Measurements from ENCODE around the gene POLD3.

The POLD3 gene

GRCh38 chr11:74673693-74674360 is 81.4 kb downstream of the POLD3 start:
- DNase-seq (ENCODE audit: low spot score) = no peak

- DNase-seq (ENCODE audit: low spot score) = no peak
Observed at GRCh38 chr11:74675761-74676160, 83.4 kb downstream of the POLD3 start.

- DNase-seq (ENCODE audit: low spot score) = no peak
Observed at GRCh38 chr11:74676596-74676995, 84.2 kb downstream of the POLD3 start.

- DNase-seq (ENCODE audit: low spot score) = no peak
Observed at GRCh38 chr11:74677131-74677530, 84.7 kb downstream of the POLD3 start.

GRCh38 chr11:74678041-74678440 is 85.7 kb downstream of the POLD3 start:
- DNase-seq (ENCODE audit: low spot score) = no peak

GRCh38 chr11:74678591-74679512 is 86.5 kb downstream of the POLD3 start:
- DNase-seq (ENCODE audit: low spot score) = no peak

- DNase-seq (ENCODE audit: low spot score) = no peak
Observed at GRCh38 chr11:74679513-74679865, 87.1 kb downstream of the POLD3 start.

GRCh38 chr11:74680035-74680671 is 87.8 kb downstream of the POLD3 start:
- DNase-seq (ENCODE audit: low spot score) = no peak

GRCh38 chr11:74680703-74681531 is 88.5 kb downstream of the POLD3 start:
- no peak for DNase-seq (ENCODE audit: low spot score)

- DNase-seq (ENCODE audit: low spot score) = no peak
Observed at GRCh38 chr11:74681686-74682651, 89.6 kb downstream of the POLD3 start.

- DNase-seq (ENCODE audit: low spot score) = no peak
Observed at GRCh38 chr11:74682731-74683278, 90.4 kb downstream of the POLD3 start.

GRCh38 chr11:74683279-74683871 is 91.0 kb downstream of the POLD3 start:
- DNase-seq (ENCODE audit: low spot score) = peak; percentile 18

GRCh38 chr11:74683941-74684481 is 91.6 kb downstream of the POLD3 start:
- DNase-seq (ENCODE audit: low spot score) = peak; percentile 31

GRCh38 chr11:74684661-74685060 is 92.3 kb downstream of the POLD3 start:
- no peak for DNase-seq (ENCODE audit: low spot score)

GRCh38 chr11:74685338-74685737 is 93.0 kb downstream of the POLD3 start:
- no peak for DNase-seq (ENCODE audit: low spot score)

- no peak for DNase-seq (ENCODE audit: low spot score)
Observed at GRCh38 chr11:74685905-74686304, 93.5 kb downstream of the POLD3 start.

- DNase-seq (ENCODE audit: low spot score) = peak; percentile 3
Observed at GRCh38 chr11:74686792-74687191, 94.4 kb downstream of the POLD3 start.

- no peak for DNase-seq (ENCODE audit: low spot score)
Observed at GRCh38 chr11:74687237-74688023, 95.0 kb downstream of the POLD3 start.

- DNase-seq (ENCODE audit: low spot score) = peak; percentile 37
Observed at GRCh38 chr11:74689666-74690065, 97.3 kb downstream of the POLD3 start.

All from kidney tubule cell (primary cell).